Osteoblast (primary cell): ENCODE measurements around the gene EPS8L1. TPM values are rescaled to one million over a fixed set of nuclear protein-coding genes. Genes with fewer than 3 reads are reported as not detected.

Experiments used
- DNase-seq: peaks from one replicate; pipeline ENCODE4 v3.0.0; 2011; ENCODE audit warnings: low spot score, mixed read lengths; ENCODE audit not compliant: insufficient read length; ENCODE audit errors: missing footprints
- H2AFZ ChIP-seq: 2 replicates; pipeline ENCODE4 v1.6.0; 2011; ENCODE audit warnings: mild to moderate bottlenecking, low read length
- H3K27ac ChIP-seq: 2 replicates; pipeline ENCODE4 v1.5.1; 2011; ENCODE audit warnings: mild to moderate bottlenecking, low read depth, low read length, moderate library complexity
- H3K27me3 ChIP-seq: 2 replicates; pipeline ENCODE4 v1.6.0; 2012; ENCODE audit warnings: mild to moderate bottlenecking, control low read depth, inconsistent platforms, low read length, moderate library complexity; ENCODE audit not compliant: insufficient read depth
- H3K36me3 ChIP-seq: 2 replicates; pipeline ENCODE4 v1.5.1; 2011; ENCODE audit warnings: mild to moderate bottlenecking, low read length, control low read depth, moderate library complexity; ENCODE audit not compliant: insufficient read depth
- H3K4me1 ChIP-seq: 2 replicates; pipeline ENCODE4 v1.5.1; 2011; ENCODE audit warnings: mild to moderate bottlenecking, low read length, control low read depth, moderate library complexity; ENCODE audit not compliant: insufficient read depth
- H3K4me2 ChIP-seq: 2 replicates; pipeline ENCODE4 v1.6.0; 2011; ENCODE audit warnings: mild to moderate bottlenecking, low read length; ENCODE audit not compliant: insufficient read depth
- H3K4me3 ChIP-seq: fragments of 200-600 bp; sonication (generic); 3 replicates; pipeline ENCODE4 v1.5.1; 2012; ENCODE audit warnings: mild to moderate bottlenecking, low read length, inconsistent platforms; ENCODE audit not compliant: insufficient read depth
- H3K79me2 ChIP-seq: 2 replicates; pipeline ENCODE4 v1.6.0; 2012; ENCODE audit warnings: mild to moderate bottlenecking, low read length, control low read depth, inconsistent platforms; ENCODE audit not compliant: insufficient read depth
- H3K9me3 ChIP-seq: 2 replicates; pipeline ENCODE4 v1.5.1; 2011; ENCODE audit warnings: low read depth, low read length, control low read depth
- H4K20me1 ChIP-seq: 2 replicates; pipeline ENCODE4 v1.6.0; 2012; ENCODE audit warnings: mild to moderate bottlenecking, low read length, control low read depth; ENCODE audit not compliant: insufficient read depth
- small RNA-seq: library from RNA; depleted of rRNA; stranded (forward); fragments of <200 nt; gene quantifications from one replicate; pipeline ENCODE3, GENCODE V24; 2012
- total RNA-seq: library from RNA; depleted of rRNA; stranded (reverse); fragments of >200 nt; gene quantifications from 2 replicates; pipeline ENCODE4 v1.2.3, GENCODE V29; 2012
- TF ChIP-seq, protein P1 (sequence below): IDR thresholded peaks from 2 replicates; pipeline ENCODE4 v1.5.1; 2011; ENCODE audit warnings: mild to moderate bottlenecking, low read depth, low read length, moderate library complexity; ENCODE audit errors: extremely low read depth

Gene EPS8L1
- total RNA-seq, 1 donor = 1.1 TPM

DNA sequence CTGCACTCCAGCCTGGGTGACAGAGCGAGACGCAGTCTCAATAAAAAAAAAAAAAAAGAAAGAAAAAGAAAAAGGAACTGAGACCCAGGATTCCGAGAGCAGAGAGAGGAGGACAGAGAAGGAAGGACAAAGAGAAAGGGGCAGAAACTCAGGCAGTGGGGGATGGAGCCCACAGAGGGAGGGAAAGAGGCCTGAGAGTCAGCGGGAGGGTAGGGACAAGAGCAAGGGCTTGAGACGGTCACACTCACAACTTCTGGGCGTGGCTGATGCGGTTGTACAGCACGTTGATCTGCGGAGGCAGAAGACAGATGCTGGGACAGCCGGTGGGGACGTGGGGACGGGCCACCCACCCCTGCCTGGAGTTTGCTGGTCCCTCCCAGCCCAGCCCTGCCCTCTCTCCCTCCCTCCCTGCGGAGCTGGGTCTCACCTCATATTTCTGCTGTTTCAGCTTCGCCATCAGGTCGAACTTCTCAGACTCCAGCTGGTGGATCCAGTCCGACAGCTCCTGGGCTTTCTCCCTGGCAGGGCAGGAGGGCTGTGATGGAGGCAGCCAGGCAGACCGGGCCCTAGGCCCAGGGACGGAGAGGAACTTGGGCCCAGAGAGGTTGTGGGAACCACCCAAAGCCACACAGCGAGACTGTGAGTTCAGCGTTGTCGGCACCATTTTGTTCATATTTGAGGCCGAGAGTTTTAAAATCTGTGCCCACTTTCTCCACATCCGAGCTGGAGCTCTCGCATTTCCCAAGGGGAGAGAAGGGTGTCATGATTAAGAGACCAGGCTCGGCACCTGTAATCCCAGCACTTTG is 58.2 kb downstream of the EPS8L1 start:
- Histone ChIP-seq H3K4me3 (no peak overlapping the region), H3K27ac (no peak overlapping the region), H4K20me1 (no peaks in the 10 kb centered on the region), H3K36me3 (no peaks in the 10 kb centered on the region), H2AFZ (no peak overlapping the region), H3K27me3 (peaks cover 27% of the 10 kb centered on the region), H3K9me3 (no peaks in the 10 kb centered on the region), H3K4me1 (no peaks in the 10 kb centered on the region), H3K79me2 (no peaks in the 10 kb centered on the region), H3K4me2 (no peak overlapping the region)
- TF ChIP-seq, protein P1, sequence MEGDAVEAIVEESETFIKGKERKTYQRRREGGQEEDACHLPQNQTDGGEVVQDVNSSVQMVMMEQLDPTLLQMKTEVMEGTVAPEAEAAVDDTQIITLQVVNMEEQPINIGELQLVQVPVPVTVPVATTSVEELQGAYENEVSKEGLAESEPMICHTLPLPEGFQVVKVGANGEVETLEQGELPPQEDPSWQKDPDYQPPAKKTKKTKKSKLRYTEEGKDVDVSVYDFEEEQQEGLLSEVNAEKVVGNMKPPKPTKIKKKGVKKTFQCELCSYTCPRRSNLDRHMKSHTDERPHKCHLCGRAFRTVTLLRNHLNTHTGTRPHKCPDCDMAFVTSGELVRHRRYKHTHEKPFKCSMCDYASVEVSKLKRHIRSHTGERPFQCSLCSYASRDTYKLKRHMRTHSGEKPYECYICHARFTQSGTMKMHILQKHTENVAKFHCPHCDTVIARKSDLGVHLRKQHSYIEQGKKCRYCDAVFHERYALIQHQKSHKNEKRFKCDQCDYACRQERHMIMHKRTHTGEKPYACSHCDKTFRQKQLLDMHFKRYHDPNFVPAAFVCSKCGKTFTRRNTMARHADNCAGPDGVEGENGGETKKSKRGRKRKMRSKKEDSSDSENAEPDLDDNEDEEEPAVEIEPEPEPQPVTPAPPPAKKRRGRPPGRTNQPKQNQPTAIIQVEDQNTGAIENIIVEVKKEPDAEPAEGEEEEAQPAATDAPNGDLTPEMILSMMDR = no peak
- peak; percentile 59 for DNase-seq

DNA sequence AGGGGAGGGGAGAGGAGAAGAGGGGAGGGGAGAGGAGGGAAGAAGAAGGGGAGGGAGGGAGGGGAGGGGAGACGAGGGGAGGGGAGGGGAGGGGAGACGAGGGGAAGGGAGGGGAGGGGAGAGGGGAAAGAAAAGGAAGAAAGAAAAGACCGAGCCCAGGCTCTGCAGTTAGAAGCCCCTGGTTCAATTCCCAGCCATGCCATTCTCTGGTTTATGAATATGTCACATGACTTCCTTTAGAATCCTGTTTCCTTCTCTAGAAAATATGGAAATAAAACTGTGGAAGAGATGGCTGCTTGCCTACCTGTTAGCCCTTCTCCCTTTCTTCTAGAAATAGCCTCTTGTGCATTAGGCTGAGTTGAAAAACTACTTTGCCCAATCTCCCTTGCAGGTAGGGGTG is 59.1 kb downstream of the EPS8L1 start:
- TF ChIP-seq, protein P1 = no peak
- Histone ChIP-seq H3K36me3 (no peaks in the 10 kb centered on the region), H3K79me2 (no peaks in the 10 kb centered on the region), H3K4me3 (no peak overlapping the region), H3K27ac (no peak overlapping the region), H2AFZ (no peak overlapping the region), H3K27me3 (peaks cover 21% of the 10 kb centered on the region), H4K20me1 (no peaks in the 10 kb centered on the region), H3K4me2 (no peak overlapping the region), H3K9me3 (no peaks in the 10 kb centered on the region), H3K4me1 (no peaks in the 10 kb centered on the region)
- peak; percentile 38 for DNase-seq

GRCh38 chr19:55136399-55137102 is 60.9 kb downstream of the EPS8L1 start:
- Histone ChIP-seq H3K79me2 (no peaks in the 10 kb centered on the region), H2AFZ (no peak overlapping the region), H3K36me3 (no peaks in the 10 kb centered on the region), H3K4me2 (no peak overlapping the region), H3K9me3 (no peaks in the 10 kb centered on the region), H3K27ac (no peak overlapping the region), H3K4me1 (no peaks in the 10 kb centered on the region), H4K20me1 (no peaks in the 10 kb centered on the region), H3K27me3 (peaks cover 16% of the 10 kb centered on the region), H3K4me3 (no peak overlapping the region)
- TF ChIP-seq, protein P1 = no peak
- peak; percentile 42 for DNase-seq

Small RNA genes within 50 kb of the gene (small RNA-seq; reads per million reads assigned to genes)
- not detected for gene MIR7975

Other genes with a start within 250 kb of the EPS8L1 start
- not detected in 2 replicates for gene KIR2DS4, start 243.2 kb upstream of the EPS8L1 start, total RNA-seq
- gene KIR3DL2, start 225.4 kb upstream of the EPS8L1 start, total RNA-seq = not detected in 2 replicates
- not detected in 2 replicates for gene FCAR, start 201.6 kb upstream of the EPS8L1 start, total RNA-seq
- 0.36 and 0.59 TPM in 2 replicates for gene NCR1, start 169.7 kb upstream of the EPS8L1 start, total RNA-seq
- gene NLRP7, start 128.3 kb upstream of the EPS8L1 start, total RNA-seq = not detected in 2 replicates
- 0.36 and 3.2 TPM in 2 replicates for gene NLRP2, start 109.5 kb upstream of the EPS8L1 start, total RNA-seq
- not detected in 2 replicates for gene GP6, start 37.6 kb upstream of the EPS8L1 start, total RNA-seq
- 9.7 and 12.7 TPM in 2 replicates for gene RDH13, start 12.7 kb upstream of the EPS8L1 start, total RNA-seq
- 49.2 and 55.0 TPM in 2 replicates for gene PPP1R12C, start 41.8 kb downstream of the EPS8L1 start, total RNA-seq
- gene TNNT1, start 73.3 kb downstream of the EPS8L1 start, total RNA-seq = 0.29 TPM in 1 of 2 replicates, not detected in the other
- not detected in 2 replicates for gene TNNI3, start 81.9 kb downstream of the EPS8L1 start, total RNA-seq
- gene DNAAF3, start 90.7 kb downstream of the EPS8L1 start, total RNA-seq = 0.59 and 0.72 TPM in 2 replicates
- gene SYT5, start 104.4 kb downstream of the EPS8L1 start, total RNA-seq = not detected in 2 replicates
- 0.88 and 1.1 TPM in 2 replicates for gene PTPRH, start 133.6 kb downstream of the EPS8L1 start, total RNA-seq
- gene TMEM86B, start 152.9 kb downstream of the EPS8L1 start, total RNA-seq = 1.5 and 2.5 TPM in 2 replicates
- gene PPP6R1, start 183.1 kb downstream of the EPS8L1 start, total RNA-seq = 27.1 and 32.6 TPM in 2 replicates
- 20.6 and 26.4 TPM in 2 replicates for gene HSPBP1, start 204.2 kb downstream of the EPS8L1 start, total RNA-seq
- 1.8 and 4.0 TPM in 2 replicates for gene BRSK1, start 208.1 kb downstream of the EPS8L1 start, total RNA-seq
- under 0.01 and 0.29 TPM in 2 replicates for gene TMEM150B, start 249.5 kb downstream of the EPS8L1 start, total RNA-seq